WI38 (cell line): ENCODE data around the gene TXNDC17.
"Not testable (repeated sequence)": the region's sequence is repeated elsewhere in the genome, so short reads cannot be mapped to it uniquely, and the experiment has no call there.

Experiments
- H3K4me3 ChIP-seq: 2 replicates; pipeline ENCODE4 v1.5.1; 2011; ENCODE audit warnings: low read depth, mild to moderate bottlenecking, control low read depth, low read length
- CTCF ChIP-seq: IDR thresholded peaks from 2 replicates; pipeline ENCODE4 v1.5.1; 2012; ENCODE audit warnings: low read depth, mild to moderate bottlenecking, control low read depth, low read length

The TXNDC17 gene

DNA sequence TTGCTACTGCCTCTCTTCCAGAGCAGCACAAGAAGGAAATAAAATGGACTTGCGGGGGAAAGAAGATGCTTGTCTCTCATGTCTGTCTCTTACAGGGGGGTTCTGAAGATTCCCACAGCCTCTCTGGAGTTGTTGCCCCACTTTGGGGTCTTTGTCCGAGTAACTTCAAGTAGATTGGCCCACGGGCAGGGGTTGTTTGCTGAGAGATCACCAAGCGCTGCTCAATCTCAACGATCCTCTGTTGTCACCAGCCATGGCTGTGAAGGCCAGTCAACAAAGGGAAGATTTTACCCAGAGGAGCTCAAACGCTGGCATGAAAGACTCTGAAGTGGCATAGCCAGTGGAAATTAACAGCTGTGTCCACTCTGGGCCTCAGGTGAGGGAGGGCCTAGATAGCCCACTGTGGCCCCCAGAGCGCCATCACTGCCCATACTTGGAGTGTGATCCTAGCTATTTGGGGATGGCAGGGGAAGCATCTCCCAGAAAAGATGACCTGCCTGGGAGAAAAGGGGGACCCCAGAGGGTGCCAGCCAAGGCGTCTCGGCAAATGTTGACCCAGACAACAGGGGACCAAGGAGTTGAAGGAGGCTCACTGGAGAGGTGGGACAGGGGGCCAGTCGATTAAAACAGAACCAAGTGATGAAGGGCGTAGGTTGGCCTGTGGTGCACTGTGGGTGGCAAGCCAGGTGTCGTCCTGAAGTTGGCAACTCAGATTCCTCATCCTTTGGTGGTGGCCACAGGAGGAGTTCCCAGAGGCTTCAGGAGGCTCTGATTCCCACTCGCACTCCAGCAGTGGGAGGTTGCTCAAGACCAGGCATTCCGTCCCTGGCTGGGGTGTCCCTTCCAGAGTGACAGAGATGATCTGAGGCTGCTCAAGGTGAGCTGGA is 44.3 kb downstream of the TXNDC17 start:
- H3K4me3 ChIP-seq, result no peak overlapping the region
- no peak for TF ChIP-seq CTCF

- no peak overlapping the region for H3K4me3 ChIP-seq
- no peak for TF ChIP-seq CTCF
Observed at GRCh38 chr17:6686026-6686425, 45.2 kb downstream of the TXNDC17 start.

GRCh38 chr17:6688944-6689343 is 48.1 kb downstream of the TXNDC17 start:
- no peak overlapping the region for H3K4me3 ChIP-seq
- TF ChIP-seq CTCF, result no peak

DNA sequence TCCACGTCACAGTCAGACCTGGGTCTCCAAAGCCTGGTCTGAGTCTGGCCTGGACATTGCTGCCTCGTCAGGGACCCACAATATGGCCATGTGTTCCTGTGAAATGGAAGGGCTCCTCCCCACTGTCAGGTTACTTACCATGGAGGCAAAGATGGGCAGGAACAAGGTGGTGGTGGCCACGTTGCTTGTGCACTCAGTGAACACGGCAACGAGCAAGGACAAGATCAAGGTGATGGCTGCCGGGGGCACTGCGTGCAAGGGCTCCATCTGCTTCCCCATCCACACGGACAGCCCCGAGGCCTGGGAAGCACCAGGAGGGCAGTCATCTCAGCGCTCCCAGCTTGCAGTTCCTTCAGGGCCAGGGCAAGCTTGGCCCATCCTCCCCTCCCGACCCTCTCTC is 49.8 kb downstream of the TXNDC17 start:
- no peak for TF ChIP-seq CTCF

DNA sequence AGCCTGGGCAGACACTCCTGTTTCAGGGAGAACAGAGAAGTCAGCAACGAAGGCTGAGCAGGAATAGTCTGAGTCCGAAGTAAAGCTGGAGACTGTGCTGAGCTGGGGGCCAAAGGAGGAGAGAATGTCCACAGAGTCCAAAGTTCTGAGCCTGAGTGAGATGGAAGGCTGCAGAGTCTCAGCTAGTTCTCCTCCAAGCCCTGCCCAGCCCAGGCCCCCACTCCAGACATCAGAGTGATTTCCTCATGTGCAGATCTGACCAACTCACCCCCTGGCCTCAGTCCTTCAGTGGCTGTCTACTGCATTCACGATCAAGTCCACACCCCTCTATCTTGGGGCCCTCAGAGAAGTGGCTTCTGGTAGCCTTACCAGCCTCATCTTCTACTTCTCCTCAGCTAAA is 50.7 kb downstream of the TXNDC17 start:
- no peak overlapping the region for H3K4me3 ChIP-seq

More for the DNA sequence above, 49.8 kb downstream of the TXNDC17 start:
- H3K4me3 ChIP-seq, result no peak overlapping the region

GRCh38 chr17:6691958-6692357 is 51.1 kb downstream of the TXNDC17 start:
- H3K4me3 ChIP-seq, result not testable (repeated sequence)

More for the DNA sequence above, 50.7 kb downstream of the TXNDC17 start:
- TF ChIP-seq CTCF, result no peak
